AG04449 (cell line): ENCODE measurements around the gene KRT75.

Experiments used
- CTCF ChIA-PET: fragments of 350-600 bp; formaldehyde crosslinking; extraction: SDS; loops from one replicate; lab custom pipeline; 2021; ENCODE audit warnings: antibody characterized with exemption; lab: Yijun Ruan, JAX
- POLR2A ChIA-PET: fragments of 400-600, 350-600 bp; formaldehyde crosslinking; extraction: SDS; loops from one replicate; lab custom pipeline; 2020; ENCODE audit warnings: antibody characterized with exemption, inconsistent platforms; lab: Yijun Ruan, JAX
- DNase-seq: peaks from one replicate; pipeline ENCODE4 v3.0.0-alpha.2; 2010; ENCODE audit warnings: low read depth, low spot score
- H3K4me3 ChIP-seq: 2 replicates; pipeline ENCODE4 v1.5.1; 2011; ENCODE audit warnings: low read depth, mild to moderate bottlenecking, control low read depth, low read length
- TF ChIP-seq, protein P1 (sequence below): IDR thresholded peaks from one replicate; pipeline ENCODE4 v1.5.1; 2011; ENCODE audit warnings: mild to moderate bottlenecking, moderate library complexity, low read length, control low read depth, inconsistent platforms; ENCODE audit not compliant: insufficient read depth; ENCODE audit errors: missing control alignments

Gene KRT75

DNA sequence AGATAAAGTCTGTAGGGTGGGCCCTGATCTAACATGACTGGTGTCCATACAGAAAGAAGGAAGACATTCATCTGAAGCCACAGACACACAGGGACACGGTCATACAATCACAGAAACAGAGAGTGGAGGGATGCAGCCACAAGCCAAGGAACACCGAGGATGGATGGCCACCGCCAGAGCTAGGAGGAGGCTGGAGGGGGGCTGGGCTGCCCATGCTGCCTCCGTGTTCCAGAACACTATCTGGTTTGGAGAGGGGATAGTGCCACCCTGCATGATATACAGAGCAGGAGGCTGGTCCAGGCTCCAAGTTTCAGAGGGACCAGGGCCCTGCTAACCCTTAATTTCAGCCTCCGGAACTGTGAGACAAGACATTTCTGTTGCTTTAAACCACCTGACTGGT lies 8.7 kb downstream of the KRT75 start:
- POLR2A ChIA-PET = no interaction called here
- no peak for DNase-seq
- TF ChIP-seq, protein P1, sequence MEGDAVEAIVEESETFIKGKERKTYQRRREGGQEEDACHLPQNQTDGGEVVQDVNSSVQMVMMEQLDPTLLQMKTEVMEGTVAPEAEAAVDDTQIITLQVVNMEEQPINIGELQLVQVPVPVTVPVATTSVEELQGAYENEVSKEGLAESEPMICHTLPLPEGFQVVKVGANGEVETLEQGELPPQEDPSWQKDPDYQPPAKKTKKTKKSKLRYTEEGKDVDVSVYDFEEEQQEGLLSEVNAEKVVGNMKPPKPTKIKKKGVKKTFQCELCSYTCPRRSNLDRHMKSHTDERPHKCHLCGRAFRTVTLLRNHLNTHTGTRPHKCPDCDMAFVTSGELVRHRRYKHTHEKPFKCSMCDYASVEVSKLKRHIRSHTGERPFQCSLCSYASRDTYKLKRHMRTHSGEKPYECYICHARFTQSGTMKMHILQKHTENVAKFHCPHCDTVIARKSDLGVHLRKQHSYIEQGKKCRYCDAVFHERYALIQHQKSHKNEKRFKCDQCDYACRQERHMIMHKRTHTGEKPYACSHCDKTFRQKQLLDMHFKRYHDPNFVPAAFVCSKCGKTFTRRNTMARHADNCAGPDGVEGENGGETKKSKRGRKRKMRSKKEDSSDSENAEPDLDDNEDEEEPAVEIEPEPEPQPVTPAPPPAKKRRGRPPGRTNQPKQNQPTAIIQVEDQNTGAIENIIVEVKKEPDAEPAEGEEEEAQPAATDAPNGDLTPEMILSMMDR = no peak
- CTCF ChIA-PET = no interaction called here
- no peak overlapping the region for H3K4me3 ChIP-seq

DNA sequence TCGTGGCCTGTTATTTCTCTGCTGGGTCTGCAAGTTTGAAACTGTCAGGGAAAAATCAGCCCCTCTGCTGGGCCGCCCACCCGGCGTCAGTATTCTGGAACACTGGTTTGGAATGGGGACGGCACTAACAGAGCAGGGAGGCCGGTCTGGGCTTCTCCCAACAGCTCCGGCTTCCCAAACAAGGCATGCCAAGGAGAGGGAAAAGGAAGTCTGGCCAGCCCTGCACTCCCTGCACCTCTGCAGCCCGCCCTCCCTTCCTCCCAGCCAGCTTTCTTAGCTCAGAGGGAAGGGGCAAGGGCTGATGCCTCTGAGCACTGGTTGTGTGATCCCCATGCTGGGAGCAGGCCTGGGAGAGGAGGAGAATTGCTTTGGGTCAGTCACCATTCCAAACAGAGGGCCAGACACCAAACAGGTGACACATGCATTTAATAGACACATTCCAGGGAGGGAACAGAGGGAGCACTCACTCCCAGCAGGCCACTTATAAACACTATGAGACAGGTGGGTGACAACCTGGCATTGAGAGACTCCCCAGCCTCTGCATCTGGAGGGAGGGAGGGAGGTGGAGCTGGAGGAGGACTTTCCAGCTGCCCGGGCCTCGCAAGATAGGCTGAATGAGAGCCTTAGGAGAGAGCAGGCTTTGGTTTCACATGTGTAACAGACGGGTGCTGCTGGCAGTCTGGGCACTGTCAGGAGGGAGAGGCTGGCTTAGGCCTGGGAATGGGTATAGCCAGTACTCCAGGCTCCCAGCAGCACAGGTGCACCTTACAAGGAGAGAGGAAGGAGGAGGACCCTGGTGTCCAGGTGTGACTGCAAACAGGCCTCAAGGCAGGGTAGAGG lies 10.3 kb downstream of the KRT75 start:
- DNase-seq = no peak
- H3K4me3 ChIP-seq = no peak overlapping the region
- TF ChIP-seq, protein P1 = no peak
- ChIA-PET POLR2A (no interaction called here), CTCF (no interaction called here)

DNA sequence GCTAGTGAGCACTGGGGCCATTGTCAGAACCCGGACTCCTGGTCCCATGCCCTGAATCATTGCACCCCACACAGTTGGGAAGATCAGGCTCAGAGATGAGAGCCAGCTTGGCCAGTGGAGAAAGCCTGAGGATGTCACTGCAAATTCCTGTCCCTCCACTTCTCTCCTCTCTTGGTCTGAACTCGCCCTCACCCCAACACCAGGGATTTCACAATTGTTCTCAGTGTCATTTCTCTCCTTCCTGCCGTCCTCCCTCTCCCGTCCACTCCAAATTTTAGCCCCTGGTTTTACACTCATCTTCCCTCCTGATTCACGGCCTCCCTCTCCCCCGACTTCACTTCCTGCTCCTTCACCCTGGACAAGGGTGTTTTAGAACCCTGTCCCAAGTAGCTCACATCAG lies 11.1 kb downstream of the KRT75 start:
- no peak for DNase-seq
- TF ChIP-seq, protein P1 = no peak
- no peak overlapping the region for H3K4me3 ChIP-seq
- ChIA-PET POLR2A (no interaction called here), CTCF (interaction anchor here (0.9 to 1.6 kb wide), 2 partner anchors 8 to 31 kb away, joined by 3 read pairs; no protein-coding TSS in a partner anchor)

DNA sequence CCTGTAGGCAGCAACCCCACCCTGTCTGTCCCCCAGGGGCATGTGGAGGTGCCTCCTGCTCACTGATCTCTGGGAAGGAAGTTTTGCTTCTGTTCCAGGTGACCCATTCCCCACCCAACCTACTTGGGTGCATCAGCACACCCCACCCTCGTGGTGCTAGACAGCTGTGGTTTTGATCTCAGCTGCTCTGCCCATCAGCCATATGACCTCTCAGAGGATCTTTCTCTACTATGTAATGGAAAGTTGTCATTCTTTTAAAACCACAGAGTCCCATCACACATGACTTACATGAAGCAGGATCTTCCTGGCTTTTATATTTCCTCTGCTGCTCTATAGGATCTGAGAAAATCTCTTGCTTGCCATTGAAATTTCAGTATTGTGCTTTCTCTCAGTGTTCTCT lies 14.5 kb downstream of the KRT75 start:
- ChIA-PET POLR2A (no interaction called here), CTCF (interaction anchor here (1.3 kb wide), 1 partner anchor 23 kb away, joined by 3 read pairs; no protein-coding TSS in a partner anchor)
- TF ChIP-seq, protein P1 = no peak
- H3K4me3 ChIP-seq = no peak overlapping the region
- no peak for DNase-seq

DNA sequence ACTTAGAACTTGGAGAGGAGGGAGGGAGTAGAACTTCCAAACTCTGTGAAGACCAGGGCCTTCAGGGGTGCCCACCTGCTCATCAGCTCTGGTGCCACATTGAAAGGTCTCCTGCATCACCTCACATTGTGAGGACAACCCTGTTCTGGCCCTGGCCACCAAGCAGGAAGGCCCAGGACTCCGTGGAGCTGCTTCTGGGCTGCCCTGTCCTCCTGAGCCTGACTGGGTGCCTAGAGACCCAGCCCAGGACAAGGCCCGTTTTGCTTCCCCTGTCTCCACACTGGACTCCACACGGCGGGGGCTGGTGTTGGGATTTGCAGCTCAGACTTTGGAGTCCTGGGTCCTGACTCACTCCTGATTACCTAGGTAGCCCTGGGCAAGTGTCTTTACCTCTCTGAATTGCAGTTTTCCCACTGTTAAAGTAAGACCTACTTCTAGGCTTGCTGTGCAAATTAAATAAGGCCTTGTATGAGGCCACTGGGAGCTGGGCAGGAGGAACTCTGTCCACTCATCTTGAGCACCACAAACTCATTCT lies 15.5 kb downstream of the KRT75 start:
- TF ChIP-seq, protein P1 = no peak
- no peak overlapping the region for H3K4me3 ChIP-seq
- no peak for DNase-seq
- CTCF ChIA-PET = interaction anchor here (1.0 kb wide), 1 partner anchor 46 kb away, joined by 4 read pairs; no protein-coding TSS in a partner anchor
- POLR2A ChIA-PET = no interaction called here

DNA sequence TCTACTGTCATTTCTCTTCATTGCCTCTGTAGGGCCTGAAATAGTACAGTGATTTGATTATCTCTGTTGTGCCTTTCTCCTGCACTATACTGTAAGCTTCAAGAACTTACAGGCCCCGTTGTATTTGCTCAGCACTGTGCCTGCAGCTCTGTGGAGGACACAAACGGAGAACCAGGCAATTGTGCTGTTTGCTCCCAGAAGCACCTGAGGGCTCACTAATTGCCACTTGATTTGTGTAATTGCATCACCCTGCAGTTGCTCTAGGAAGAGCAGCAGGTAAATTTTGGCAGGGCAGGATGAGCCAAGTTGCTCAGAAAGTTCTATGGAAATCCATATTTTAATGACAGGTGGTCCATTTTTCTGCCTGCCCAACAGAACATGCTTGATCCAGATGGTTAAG lies 16.4 kb downstream of the KRT75 start:
- no peak overlapping the region for H3K4me3 ChIP-seq
- ChIA-PET POLR2A (no interaction called here), CTCF (interaction anchor here (1.0 kb wide), 1 partner anchor 10 kb away, joined by 3 read pairs; no protein-coding TSS in a partner anchor)
- DNase-seq = no peak
- TF ChIP-seq, protein P1 = no peak
